HG03095 (cell line): ENCODE results near the gene RAB6D.
"Not testable (repeated sequence)": the region's sequence is repeated elsewhere in the genome, so short reads cannot be mapped to it uniquely, and the experiment has no call there.

ENCODE experiments used
- ATAC-seq: cut with Tn5 transposase; IDR thresholded peaks from one replicate; pipeline ENCODE4 v1.9.1; 2021; ENCODE audit warnings: moderate library complexity; ENCODE audit not compliant: unreplicated experiment

The RAB6D gene

DNA sequence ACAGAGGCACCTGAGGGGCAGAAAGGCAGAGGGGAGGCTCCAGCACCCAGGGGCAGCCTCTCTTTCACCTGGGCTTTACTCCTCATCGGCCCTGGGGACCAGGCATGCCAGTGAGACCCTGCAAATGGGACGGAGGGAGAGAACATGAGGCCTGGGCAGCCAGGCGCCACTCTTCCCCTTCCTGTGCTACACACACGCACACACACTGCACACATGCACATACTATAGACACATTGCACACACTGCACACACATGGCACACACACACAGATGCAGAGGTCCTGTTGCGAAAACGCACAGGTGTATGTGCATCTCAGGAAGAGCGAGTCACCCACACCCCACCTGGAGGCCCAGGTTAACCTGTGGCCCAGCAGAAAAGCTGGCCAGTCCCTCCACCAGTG lies 3.4 kb upstream of the RAB6D start:
- no peak for ATAC-seq

DNA sequence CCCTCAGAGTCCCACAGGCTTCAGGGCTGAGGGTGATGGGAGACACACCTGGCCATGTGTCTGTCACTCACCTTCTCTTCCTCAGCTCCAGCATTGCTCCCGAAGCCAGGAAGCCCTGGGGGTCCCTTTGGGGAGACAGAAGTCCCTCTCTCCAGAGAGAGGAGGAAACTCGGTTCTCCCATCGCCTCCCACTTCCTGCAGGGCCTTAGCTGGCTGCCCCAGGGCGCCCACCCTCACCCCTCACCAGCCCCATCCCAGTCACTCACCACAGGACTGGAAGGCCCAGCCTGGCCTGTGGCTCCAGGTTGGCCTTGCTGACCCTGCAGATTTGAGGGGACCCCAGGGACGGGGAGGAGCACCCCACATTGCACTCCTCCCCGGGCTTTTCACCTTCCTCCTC lies 2.7 kb upstream of the RAB6D start:
- no peak for ATAC-seq

DNA sequence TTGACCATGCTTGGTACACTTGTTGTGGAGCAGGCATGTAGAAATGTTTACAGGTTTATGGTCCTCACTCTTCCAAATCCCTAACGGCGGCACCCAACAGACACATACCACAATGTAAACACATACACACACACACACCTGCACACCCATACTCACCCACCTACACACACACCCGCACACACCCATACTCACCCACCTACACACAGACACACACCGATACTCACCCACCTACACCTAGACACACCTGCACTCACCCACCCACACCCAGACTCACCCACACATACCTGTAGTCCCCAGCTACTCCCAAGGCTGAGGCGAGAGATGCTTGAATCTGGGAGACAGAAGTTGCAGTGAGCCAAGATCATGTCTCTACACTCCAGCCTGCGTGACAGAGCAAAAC lies 1.5 kb upstream of the RAB6D start:
- no peak for ATAC-seq

DNA sequence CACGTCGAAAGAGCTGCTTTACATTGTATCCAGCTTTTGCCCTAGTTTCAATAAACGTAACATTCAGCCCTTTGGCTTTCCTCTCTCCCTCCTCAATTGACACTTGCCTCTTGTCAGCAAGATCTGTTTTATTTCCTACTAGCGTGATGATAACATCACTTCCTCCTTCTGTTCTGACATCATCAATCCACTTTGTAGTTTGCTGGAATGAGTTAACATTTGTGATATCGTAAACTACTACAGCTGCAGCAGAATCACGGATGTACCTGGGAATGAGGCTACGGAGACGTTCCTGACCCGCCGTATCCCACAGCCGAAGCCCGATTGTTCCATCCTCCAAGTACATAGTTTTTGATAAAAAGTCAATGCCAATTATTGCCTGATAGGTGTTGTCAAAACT lies 755 bp downstream of the RAB6D start:
- ATAC-seq = not testable (repeated sequence)

DNA sequence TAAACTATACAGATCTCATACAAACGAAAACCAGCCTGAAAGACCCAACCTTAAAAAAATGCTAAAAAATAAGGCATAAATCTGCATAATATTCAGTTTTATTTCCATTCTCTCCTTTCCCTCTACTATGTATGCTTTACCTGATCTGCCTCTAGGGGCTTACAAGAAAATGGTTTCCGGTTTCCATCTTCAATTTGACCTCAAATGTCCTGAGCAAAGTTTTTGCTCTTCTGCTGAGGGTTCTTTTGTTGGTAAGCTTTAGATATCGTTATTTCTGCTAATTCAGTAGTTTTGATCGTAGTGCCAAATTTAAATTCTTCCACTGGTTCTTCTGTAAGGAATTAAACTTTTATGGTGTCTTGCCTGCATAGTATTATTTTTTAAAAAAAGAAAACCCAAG lies 2.2 kb downstream of the RAB6D start:
- not testable (repeated sequence) for ATAC-seq

DNA sequence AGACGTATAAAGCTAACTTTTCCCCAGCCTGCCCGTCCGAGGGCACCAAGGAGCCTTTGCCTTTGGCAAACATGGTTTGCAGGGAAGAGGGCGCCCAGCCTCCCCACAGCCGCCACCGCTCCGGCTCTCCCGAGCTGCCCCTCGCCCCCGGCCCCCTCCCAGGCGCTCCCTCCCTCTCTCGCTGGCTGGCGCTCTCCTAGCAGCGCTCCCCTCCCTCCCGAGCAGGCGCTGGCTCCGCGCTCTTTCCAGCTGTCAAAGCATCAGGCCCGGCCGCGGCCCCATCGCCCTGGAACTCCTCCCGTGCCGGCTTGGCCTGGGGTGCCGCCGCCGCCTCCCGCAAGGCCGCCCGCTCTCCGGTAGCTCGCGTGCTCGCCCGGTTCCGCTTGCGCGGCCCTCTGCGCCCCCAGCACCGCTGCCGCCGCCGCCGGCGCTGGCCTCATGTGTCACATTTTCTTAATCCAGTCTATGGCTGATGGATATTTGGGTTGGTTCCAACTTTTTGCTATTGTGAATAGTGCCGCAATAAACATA lies 10.7 kb downstream of the RAB6D start:
- not testable (repeated sequence) for ATAC-seq

DNA sequence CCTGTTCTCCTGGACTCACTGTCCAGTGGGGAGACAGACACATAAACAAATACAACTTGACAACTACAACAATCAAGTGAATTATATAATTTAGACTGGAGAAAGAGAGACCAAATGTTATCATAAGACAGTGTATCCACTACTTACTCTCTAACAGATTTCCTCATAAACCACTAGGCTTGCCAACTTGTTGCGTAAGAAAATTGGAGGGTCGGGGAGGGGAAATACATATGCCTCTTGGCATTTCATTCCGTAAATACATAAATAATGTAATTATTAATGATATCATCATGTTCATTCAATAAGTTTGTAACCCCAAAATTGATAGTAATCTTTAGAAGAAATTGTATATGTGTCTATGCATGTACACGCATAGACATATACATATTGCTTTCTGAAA lies 14.9 kb downstream of the RAB6D start:
- ATAC-seq = no peak

DNA sequence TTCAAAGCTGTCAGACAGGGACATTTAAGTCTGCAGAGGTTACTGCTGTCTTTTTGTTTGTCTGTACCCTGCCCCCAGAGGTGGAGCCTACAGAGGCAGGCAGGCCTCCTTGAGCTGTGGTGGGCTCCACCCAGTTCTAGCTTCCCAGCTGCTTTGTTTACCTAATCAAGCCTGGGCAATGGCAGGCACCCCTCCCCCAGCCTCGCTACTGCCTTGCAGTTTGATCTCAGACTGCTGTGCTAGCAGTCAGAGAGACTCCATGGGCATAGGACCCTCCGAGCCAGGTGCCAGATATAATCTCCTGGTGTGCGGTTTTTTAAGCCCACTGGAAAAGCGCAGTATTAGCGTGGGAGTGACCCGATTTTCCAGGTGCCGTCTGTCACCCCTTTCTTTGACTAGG lies 16.9 kb downstream of the RAB6D start:
- not testable (repeated sequence) for ATAC-seq

DNA sequence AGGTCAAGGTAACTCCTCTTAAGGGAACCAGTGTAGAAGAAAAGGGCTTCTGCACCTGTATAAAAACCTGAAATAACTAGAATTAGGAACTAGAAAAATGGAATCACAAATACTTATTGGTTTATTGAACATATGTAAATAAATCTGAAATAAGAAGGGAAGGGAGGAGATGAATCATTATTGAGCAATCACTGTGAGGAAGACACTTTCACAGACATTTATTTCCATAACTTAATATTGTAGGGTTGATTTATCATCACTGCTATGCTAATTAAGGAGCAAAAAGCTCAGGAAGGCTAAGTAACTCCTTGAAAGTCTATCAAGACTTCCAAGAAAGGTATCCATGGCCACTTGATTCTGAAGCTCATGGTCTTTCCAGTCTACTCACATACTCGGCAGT lies 24.7 kb downstream of the RAB6D start:
- ATAC-seq = not testable (repeated sequence)

DNA sequence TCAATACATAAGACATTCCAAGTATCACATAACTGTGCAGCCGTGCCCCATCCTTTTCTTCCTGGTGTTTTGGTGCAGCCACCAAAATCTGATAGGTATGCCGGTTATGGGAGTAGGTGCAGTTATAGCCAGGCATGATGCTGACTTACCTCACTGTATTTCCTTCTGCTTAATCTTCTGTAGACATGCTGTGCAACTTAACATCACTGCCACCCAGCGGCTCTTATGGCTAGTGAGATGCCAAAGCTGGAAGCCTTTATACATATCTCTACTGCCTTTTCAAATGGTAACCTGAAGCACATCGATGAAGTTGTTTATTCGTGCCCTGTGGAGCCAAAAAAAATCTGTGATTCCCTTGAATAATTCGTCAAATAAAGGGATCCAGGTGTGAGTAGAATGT lies 28.6 kb downstream of the RAB6D start:
- ATAC-seq = not testable (repeated sequence)

DNA sequence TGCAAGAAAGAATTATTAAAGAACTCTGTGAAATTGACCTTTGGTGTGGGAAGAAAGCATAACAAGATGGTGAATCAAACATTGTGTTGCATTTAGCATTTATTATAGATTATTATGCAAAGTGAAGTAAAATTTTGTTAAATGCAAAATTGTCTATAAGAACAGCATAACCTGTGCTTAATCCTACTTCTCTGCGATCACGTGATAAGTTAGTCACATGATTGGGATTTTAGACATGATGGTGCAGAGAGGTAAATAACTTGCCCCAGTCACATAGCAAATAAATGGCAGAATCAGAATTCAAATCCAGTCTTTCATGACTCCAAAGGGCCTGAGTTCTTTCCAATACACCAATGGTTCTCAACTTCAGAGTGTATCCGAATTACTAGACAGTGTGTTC lies 31.3 kb downstream of the RAB6D start:
- not testable (repeated sequence) for ATAC-seq

DNA sequence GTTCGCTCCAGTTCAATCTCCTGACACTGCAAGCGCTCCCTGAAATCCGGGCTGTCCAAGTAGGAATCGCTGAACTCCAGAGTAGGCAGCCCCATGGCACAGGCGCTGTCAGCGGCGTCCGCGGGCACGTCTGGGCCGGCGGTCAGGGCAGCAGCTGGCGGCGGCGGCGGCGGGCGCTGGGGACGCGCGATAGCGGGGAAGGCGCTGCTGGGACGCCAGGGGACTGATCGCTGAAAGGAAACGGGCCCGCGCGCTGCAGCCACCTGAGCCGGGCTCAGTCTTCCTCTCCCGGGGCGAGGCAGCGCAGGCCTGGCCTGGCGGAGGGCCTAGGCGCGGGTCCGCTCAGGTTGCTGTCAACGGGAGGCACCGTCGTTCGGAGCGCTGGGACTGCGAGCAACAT lies 33.0 kb downstream of the RAB6D start:
- ATAC-seq = not testable (repeated sequence)

DNA sequence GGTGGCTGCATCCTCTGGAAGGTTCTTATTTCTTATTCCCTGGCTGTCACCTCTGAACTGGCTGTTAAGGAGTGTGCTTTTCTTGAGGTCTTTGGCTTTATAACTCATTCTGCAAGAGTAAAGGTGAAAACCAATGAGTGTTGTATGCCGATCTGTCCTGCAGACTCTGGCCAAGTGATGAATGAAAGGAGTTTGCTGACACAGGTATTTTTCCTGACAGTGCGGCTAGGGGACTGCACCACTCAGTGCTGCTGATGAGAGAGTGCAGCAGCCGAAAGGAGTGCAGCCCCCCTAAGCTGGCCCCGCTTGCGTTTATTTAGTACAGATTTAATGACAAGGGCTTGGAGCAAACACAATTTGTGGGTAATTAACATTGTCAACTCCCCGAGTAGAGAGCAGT lies 41.8 kb downstream of the RAB6D start:
- no peak for ATAC-seq

DNA sequence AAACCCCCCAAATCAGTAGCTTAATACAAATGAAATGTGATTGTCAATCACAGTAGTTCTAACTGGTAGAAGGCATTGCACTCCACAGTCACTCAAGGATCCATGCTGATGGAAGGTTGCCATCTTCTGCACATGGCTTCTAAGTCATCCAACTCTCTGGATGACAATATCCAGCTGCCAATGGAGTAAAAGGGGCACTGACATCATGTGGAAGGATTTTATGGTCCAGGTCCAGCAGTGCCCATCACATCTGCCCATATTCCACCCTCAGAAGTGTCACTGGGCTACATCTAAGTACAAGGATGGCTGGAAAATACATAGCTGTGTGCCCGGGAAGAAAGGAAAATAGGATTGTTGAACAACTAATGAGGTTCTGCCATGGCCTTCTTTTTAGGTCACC lies 42.6 kb downstream of the RAB6D start:
- ATAC-seq = not testable (repeated sequence)

DNA sequence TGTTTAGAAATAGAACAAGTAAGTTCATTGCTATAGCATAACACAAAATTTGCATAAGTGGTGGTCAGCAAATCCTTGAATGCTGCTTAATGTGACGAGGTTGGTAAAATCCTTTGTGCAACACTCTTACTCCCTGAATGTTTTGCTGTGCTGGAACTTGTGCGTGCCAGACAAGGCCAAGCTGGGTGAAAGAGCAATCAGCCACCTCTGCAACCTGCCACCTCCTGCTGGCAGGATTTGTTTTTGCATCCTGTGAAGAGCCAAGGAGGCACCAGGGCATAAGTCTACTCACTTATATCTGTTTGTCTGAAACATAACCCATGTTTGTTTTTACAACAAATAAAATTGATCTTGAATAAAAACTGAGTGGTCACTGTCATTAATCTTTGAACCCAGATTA lies 53.0 kb downstream of the RAB6D start:
- not testable (repeated sequence) for ATAC-seq
